RWPE2 (cell line): ENCODE measurements around the gene GRM5.

Experiments used
- ATAC-seq: fragments of 200-7000 bp; cut with Tn5 transposase; 3 replicates; pipeline ENCODE4 v1.9.1; 2021; ENCODE audit warnings: low read depth
- DNase-seq: peaks from one replicate; pipeline ENCODE4 v3.0.0-alpha.2; 2020; ENCODE audit warnings: low spot score
- H3K27ac ChIP-seq: fragments of 450-650 bp; 2 replicates; pipeline ENCODE4 v1.5.1; 2017; ENCODE audit warnings: mild to moderate bottlenecking; ENCODE audit not compliant: poor library complexity, severe bottlenecking
- H3K27me3 ChIP-seq: fragments of 250-450 bp; sonication (Bioruptor Pico); 2 replicates; pipeline ENCODE4 v1.5.1; 2021; ENCODE audit warnings: mild to moderate bottlenecking, moderate library complexity; ENCODE audit not compliant: insufficient read depth, poor library complexity, severe bottlenecking
- H3K36me3 ChIP-seq: fragments of 250-450 bp; sonication (Bioruptor Pico); 2 replicates; pipeline ENCODE4 v1.5.1; 2020; ENCODE audit warnings: low read depth, mild to moderate bottlenecking, moderate library complexity
- H3K4me1 ChIP-seq: fragments of 250-450 bp; sonication (Bioruptor Pico); 2 replicates; pipeline ENCODE4 v1.5.1; 2021; ENCODE audit warnings: mild to moderate bottlenecking, moderate library complexity; ENCODE audit not compliant: insufficient read depth, poor library complexity, severe bottlenecking
- H3K4me3 ChIP-seq: fragments of 250-450 bp; sonication (Bioruptor Pico); 2 replicates; pipeline ENCODE4 v1.5.1; 2021; ENCODE audit warnings: mild to moderate bottlenecking, moderate library complexity; ENCODE audit not compliant: severe bottlenecking
- H3K9me3 ChIP-seq: fragments of 250-450 bp; sonication (Bioruptor Pico); 2 replicates; pipeline ENCODE4 v1.5.1; 2021; ENCODE audit warnings: mild to moderate bottlenecking, moderate library complexity; ENCODE audit not compliant: severe bottlenecking
- TF ChIP-seq, protein P1 (sequence below): fragments of 450-650 bp; IDR thresholded peaks from one replicate; pipeline ENCODE4 v1.5.1; 2017; ENCODE audit warnings: mild to moderate bottlenecking, moderate library complexity; ENCODE audit not compliant: poor library complexity, severe bottlenecking

Gene GRM5

DNA sequence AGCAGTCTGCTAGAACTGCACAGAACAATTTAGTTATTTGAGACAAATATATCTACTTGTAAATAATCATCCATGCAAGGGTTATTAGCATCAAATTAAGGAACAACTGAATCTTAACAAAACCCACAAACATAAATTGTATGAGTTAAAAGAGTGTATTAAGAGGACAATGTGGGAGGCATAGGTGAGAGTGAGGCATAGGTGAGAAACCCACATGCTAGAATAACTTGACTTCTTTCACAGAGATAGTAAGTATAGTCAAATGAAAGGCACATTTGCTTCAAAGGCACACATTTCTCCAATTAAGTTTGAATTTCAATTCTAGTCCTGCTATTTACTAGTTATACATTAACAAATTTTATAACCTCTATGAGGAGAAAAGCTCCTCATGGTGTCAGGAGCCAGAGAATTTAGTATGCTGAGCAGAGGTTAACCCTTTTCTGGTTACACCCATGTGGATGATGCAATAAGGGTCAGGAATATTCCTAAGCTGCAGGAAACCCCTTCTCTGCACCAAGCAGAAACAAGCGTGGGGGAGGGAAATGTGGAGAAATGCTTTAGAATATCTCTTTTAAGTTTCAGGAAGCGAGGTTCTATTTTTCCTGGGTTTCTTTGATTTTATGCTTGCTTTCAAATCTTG lies 264.2 kb downstream of the GRM5 start:
- H3K27ac ChIP-seq = no peak overlapping the region
- H3K4me3 ChIP-seq = no peak overlapping the region
- ATAC-seq = no peak
- no peaks in the 10 kb centered on the region for H3K36me3 ChIP-seq
- H3K27me3 ChIP-seq = no peaks in the 10 kb centered on the region
- H3K4me1 ChIP-seq = no peaks in the 10 kb centered on the region
- H3K9me3 ChIP-seq = no peaks in the 10 kb centered on the region
- TF ChIP-seq, protein P1, sequence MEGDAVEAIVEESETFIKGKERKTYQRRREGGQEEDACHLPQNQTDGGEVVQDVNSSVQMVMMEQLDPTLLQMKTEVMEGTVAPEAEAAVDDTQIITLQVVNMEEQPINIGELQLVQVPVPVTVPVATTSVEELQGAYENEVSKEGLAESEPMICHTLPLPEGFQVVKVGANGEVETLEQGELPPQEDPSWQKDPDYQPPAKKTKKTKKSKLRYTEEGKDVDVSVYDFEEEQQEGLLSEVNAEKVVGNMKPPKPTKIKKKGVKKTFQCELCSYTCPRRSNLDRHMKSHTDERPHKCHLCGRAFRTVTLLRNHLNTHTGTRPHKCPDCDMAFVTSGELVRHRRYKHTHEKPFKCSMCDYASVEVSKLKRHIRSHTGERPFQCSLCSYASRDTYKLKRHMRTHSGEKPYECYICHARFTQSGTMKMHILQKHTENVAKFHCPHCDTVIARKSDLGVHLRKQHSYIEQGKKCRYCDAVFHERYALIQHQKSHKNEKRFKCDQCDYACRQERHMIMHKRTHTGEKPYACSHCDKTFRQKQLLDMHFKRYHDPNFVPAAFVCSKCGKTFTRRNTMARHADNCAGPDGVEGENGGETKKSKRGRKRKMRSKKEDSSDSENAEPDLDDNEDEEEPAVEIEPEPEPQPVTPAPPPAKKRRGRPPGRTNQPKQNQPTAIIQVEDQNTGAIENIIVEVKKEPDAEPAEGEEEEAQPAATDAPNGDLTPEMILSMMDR = no peak
- DNase-seq = no peak

DNA sequence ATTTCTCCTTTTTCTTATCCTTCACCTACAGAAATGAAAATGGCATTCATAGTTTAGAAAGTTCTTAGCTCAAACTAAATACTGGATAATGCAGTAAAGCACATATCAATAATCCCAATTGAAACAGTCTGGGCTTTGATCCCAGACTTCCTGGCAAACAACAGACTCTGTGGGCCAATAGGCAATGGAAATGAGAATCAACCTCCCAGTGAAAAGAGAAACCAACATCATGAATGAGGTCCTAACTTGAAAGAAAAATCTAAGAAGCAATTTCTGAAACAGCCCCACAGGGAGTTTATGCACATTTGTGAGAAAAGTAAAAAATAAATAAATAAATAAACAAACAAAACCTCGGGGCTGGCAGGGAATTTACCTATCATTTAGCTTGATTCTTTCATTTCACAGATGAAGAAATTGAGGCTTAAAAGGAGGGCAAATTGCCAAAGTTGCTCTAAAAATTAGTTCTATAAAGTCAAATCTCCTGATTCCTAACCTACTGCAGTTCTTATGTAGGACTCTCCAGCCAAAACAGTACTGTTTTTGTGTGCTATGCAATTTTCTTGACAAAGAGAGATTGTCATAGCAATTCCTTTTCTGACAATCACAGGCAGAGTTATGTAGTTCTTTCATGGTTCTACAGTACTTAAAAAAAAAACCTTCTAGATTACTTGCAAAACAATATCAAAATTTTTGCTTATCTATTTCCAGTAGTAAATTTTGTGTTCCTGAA lies 265.8 kb downstream of the GRM5 start:
- Histone ChIP-seq H3K27me3 (no peaks in the 10 kb centered on the region), H3K27ac (no peak overlapping the region), H3K36me3 (no peaks in the 10 kb centered on the region), H3K4me1 (no peaks in the 10 kb centered on the region), H3K9me3 (no peaks in the 10 kb centered on the region), H3K4me3 (no peak overlapping the region)
- ATAC-seq (no peak), DNase-seq (no peak)
- TF ChIP-seq, protein P1 = no peak

DNA sequence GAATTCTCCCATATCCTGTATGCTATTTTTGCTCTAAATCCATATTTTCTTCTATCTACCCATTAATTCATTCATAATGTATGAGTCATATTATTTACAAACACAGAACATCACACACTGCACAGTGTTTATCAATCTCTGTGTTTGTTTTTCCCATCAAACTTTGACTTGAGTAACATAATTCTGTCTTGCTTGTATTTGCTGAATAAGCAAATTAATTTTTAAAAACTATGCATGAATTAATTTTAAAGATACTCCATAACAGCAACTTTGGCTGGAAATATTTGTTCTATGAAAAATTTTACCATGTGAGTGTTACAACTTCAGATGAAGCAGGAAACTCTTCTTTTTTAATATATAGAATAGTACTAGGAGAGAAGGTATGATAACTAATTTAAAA lies 275.6 kb downstream of the GRM5 start:
- Histone ChIP-seq H3K27ac (no peak overlapping the region), H3K4me1 (no peaks in the 10 kb centered on the region), H3K27me3 (no peaks in the 10 kb centered on the region), H3K36me3 (no peaks in the 10 kb centered on the region), H3K4me3 (no peak overlapping the region), H3K9me3 (no peaks in the 10 kb centered on the region)
- TF ChIP-seq, protein P1 = no peak
- ATAC-seq = no peak
- no peak for DNase-seq

DNA sequence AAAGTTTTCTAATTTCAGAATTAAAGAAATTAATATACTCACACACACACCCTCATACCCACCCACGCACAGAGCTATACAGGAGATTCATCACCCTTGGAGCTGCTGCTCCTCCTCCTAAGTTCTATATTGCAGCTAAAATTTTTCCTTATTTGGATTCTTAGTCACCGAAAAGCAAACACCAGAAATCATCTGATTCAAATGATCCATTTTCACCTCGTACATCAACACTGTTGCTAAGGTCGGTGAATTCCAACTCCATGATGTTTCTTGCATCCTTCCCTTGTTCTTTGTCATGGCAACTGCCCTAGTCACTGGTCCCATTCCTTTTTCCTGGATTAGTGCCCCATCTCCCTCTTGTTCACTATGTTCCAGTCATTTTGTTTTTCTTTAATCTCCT lies 286.2 kb downstream of the GRM5 start:
- ATAC-seq = peak; percentile 97
- Histone ChIP-seq H3K27me3 (no peaks in the 10 kb centered on the region), H3K4me3 (no peak overlapping the region), H3K4me1 (peaks cover 4% of the 10 kb centered on the region), H3K9me3 (no peaks in the 10 kb centered on the region), H3K27ac (no peak overlapping the region), H3K36me3 (no peaks in the 10 kb centered on the region)
- TF ChIP-seq, protein P1 = no peak
- peak; percentile 65 for DNase-seq
